Measurements from ENCODE around the gene HOXA1. TPM values are rescaled to one million over a fixed set of nuclear protein-coding genes. Genes with fewer than 3 reads are reported as not detected.

Gene HOXA1
- polyA plus RNA-seq, 2 donors: 1.5 to 2.1 TPM

DNA sequence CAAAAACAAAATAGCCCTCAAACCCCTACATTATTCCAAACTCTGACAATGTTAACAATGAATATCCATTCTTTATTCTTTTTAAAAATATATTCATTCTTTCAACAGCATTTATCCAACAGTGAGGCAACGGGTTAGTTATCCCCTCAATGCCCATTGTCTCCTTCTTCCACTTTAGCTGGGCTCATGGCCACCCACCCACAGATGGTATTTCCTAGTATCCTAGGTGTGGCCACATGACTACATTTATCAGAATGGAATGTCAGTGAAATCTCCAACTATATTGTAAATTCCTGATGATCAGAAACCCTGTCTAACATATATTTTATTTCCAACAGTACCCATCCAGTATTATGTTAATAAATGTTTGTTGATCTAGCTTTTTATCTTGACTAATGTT, 13.6 kb downstream of the HOXA1 start:
- no peaks in the 10 kb centered on the region for H3K27me3 ChIP-seq (ENCODE audit: control insufficient read depth in 1 of 2, insufficient read depth in 2 of 2, low read length in 2 of 2)
- no peaks in the 10 kb centered on the region for H3K4me1 ChIP-seq (ENCODE audit: control insufficient read depth in 2 of 2, insufficient read depth in 2 of 2, low read length in 1 of 2)
- no peaks in the 10 kb centered on the region for H3K9me3 ChIP-seq (ENCODE audit: control insufficient read depth in 2 of 2, insufficient read depth in 1 of 2, low read depth in 1 of 2, low read length in 1 of 2)
- no peak overlapping the region for H3K27ac ChIP-seq (ENCODE audit: low read depth in 2 of 2, low read length in 1 of 2)
- H3K4me3 ChIP-seq (ENCODE audit: low read depth in 1 of 2, low read length in 2 of 2): no peak overlapping the region
- no peaks in the 10 kb centered on the region for H3K36me3 ChIP-seq (ENCODE audit: control insufficient read depth in 2 of 2, insufficient read depth in 2 of 2, low read length in 1 of 2)
- WGBS, 2 donors: 72 to 83% methylated on average over 1 of the region's 1 CpG

DNA sequence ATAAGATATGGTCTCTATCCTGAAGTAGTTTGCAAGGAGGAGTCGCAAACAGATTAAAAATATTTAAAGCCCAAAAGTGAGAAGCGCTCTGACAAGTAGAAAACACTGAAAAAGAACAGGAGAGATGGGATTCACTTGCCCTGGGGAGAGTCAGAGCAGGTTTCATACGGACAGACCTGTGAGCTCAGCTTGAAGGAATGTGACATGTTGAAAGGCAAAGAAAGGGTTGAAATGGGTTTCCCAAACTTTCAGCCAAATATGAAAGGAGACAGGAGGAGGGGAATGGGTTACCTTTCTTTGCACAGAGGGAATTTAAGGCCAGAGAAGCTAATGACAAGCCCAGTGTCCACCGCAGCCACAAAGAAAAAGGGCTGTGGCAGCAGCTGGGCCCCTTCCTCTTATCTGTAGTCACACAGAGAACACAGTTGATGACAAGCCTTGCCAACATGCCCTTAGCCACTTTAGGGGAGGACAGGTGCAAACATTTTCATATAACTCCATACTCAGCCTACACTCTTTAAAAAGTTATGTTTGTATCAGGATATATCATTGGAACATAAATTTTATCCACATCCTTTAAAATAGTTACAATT, 14.9 kb downstream of the HOXA1 start:
- no peak overlapping the region for H3K4me3 ChIP-seq (ENCODE audit: low read depth in 1 of 2, low read length in 2 of 2)
- no peaks in the 10 kb centered on the region for H3K36me3 ChIP-seq (ENCODE audit: control insufficient read depth in 2 of 2, insufficient read depth in 2 of 2, low read length in 1 of 2)
- H3K27ac ChIP-seq (ENCODE audit: low read depth in 2 of 2, low read length in 1 of 2): no peak overlapping the region
- WGBS, 2 donors: 55 to 58% methylated on average over 4 of the region's 4 CpGs
- no peaks in the 10 kb centered on the region for H3K4me1 ChIP-seq (ENCODE audit: control insufficient read depth in 2 of 2, insufficient read depth in 2 of 2, low read length in 1 of 2)
- H3K9me3 ChIP-seq (ENCODE audit: control insufficient read depth in 2 of 2, insufficient read depth in 1 of 2, low read depth in 1 of 2, low read length in 1 of 2): no peaks in the 10 kb centered on the region
- H3K27me3 ChIP-seq (ENCODE audit: control insufficient read depth in 1 of 2, insufficient read depth in 2 of 2, low read length in 2 of 2): no peaks in the 10 kb centered on the region

DNA sequence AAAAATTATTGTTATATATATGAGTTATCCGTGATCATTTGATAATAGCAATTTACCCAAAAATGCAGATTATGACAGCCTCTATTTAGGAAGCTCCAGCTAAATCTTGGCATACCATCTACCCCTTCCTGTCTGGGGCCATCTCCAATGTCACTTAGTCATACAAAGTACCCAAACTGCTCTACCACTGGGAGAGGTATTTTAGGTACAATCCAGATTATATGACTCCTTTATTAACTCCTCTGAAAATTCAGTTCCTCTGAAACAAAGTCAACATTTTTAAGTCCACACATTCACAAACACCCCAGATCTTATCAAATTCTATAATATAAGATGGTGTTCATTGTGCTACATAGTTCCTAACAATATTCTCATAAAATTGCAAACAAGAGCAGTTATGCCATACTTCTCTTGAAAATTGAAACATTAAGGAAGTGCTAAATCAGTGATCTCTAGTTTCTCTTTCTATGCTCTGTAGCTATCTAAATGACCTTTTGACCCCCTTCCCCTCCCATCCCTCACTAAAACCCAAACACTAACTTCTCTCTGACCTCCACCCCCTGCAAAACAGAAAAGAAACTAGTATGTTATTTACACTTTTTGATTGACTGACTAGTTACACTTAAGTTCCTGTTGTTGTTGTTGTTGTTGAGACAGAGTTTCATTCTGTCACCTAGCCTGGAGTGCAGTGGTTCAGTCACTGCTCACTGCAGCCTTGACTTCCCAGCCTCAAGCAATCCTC, 16.4 kb downstream of the HOXA1 start:
- 85 to 93% methylated on average over 1 of the region's 1 CpG for WGBS, 2 donors
- Histone ChIP-seq H3K4me3 (ENCODE audit: low read depth in 1 of 2, low read length in 2 of 2) (no peak overlapping the region), H3K9me3 (ENCODE audit: control insufficient read depth in 2 of 2, insufficient read depth in 1 of 2, low read depth in 1 of 2, low read length in 1 of 2) (no peaks in the 10 kb centered on the region), H3K36me3 (ENCODE audit: control insufficient read depth in 2 of 2, insufficient read depth in 2 of 2, low read length in 1 of 2) (no peaks in the 10 kb centered on the region), H3K27me3 (ENCODE audit: control insufficient read depth in 1 of 2, insufficient read depth in 2 of 2, low read length in 2 of 2) (no peaks in the 10 kb centered on the region), H3K4me1 (ENCODE audit: control insufficient read depth in 2 of 2, insufficient read depth in 2 of 2, low read length in 1 of 2) (no peaks in the 10 kb centered on the region), H3K27ac (ENCODE audit: low read depth in 2 of 2, low read length in 1 of 2) (no peak overlapping the region)

DNA sequence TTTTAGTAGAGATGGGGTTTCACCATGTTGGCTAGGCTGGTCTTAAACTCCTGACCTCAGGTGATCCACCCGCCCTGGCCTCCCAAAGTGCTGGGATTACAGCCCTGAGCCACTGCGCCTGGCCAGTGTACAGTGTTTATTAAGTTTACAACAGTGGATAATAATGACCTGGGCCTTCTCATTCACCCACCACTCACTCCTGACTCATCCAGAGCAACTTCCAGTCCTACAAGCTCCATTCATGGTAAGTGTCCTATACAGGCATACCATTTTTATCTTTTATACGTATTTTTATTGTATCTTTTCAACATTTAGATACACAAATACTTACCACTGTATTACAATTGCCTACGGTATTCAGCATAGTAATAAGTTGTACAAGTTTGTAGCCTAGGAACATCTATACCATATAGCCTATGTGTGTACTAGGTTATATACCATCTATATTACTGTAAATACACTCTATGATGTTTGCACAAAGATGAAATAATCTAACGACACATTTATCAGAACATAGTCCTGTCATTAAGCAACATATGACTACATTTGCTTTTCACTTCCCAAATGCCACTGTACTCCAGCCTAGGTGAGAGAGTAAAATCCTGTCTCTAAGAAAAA, 17.1 kb downstream of the HOXA1 start:
- no peaks in the 10 kb centered on the region for H3K27me3 ChIP-seq (ENCODE audit: control insufficient read depth in 1 of 2, insufficient read depth in 2 of 2, low read length in 2 of 2)
- H3K4me3 ChIP-seq (ENCODE audit: low read depth in 1 of 2, low read length in 2 of 2): no peak overlapping the region
- no peaks in the 10 kb centered on the region for H3K9me3 ChIP-seq (ENCODE audit: control insufficient read depth in 2 of 2, insufficient read depth in 1 of 2, low read depth in 1 of 2, low read length in 1 of 2)
- WGBS, 2 donors: 88 to 93% methylated on average over 5 of the region's 5 CpGs
- H3K4me1 ChIP-seq (ENCODE audit: control insufficient read depth in 2 of 2, insufficient read depth in 2 of 2, low read length in 1 of 2): no peaks in the 10 kb centered on the region
- H3K27ac ChIP-seq (ENCODE audit: low read depth in 2 of 2, low read length in 1 of 2): no peak overlapping the region
- H3K36me3 ChIP-seq (ENCODE audit: control insufficient read depth in 2 of 2, insufficient read depth in 2 of 2, low read length in 1 of 2): no peaks in the 10 kb centered on the region

DNA sequence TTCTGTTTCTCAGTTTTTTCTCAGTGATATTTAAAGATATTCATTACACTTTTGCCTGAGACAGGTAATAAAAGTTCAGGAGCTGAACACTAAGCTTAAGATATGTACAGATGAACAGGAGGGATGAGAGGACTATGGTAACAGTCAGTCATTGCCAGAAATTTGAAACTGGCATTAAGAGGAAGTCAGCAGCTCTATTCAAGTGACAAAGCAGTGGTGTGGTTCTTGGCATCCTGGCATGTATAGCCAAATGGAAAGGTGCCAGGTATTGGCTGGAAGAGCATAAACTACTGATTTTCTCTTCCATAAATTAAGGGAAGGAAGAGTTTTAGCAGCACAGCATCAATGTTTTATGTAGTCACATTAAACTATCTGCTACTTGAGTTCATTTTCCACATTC, 22.7 kb downstream of the HOXA1 start:
- H3K4me3 ChIP-seq (ENCODE audit: low read depth in 1 of 2, low read length in 2 of 2): no peak overlapping the region
- no peaks in the 10 kb centered on the region for H3K36me3 ChIP-seq (ENCODE audit: control insufficient read depth in 2 of 2, insufficient read depth in 2 of 2, low read length in 1 of 2)
- H3K27me3 ChIP-seq (ENCODE audit: control insufficient read depth in 1 of 2, insufficient read depth in 2 of 2, low read length in 2 of 2): no peaks in the 10 kb centered on the region
- H3K4me1 ChIP-seq (ENCODE audit: control insufficient read depth in 2 of 2, insufficient read depth in 2 of 2, low read length in 1 of 2): no peaks in the 10 kb centered on the region
- H3K9me3 ChIP-seq (ENCODE audit: control insufficient read depth in 2 of 2, insufficient read depth in 1 of 2, low read depth in 1 of 2, low read length in 1 of 2): no peaks in the 10 kb centered on the region
- no peak overlapping the region for H3K27ac ChIP-seq (ENCODE audit: low read depth in 2 of 2, low read length in 1 of 2)

DNA sequence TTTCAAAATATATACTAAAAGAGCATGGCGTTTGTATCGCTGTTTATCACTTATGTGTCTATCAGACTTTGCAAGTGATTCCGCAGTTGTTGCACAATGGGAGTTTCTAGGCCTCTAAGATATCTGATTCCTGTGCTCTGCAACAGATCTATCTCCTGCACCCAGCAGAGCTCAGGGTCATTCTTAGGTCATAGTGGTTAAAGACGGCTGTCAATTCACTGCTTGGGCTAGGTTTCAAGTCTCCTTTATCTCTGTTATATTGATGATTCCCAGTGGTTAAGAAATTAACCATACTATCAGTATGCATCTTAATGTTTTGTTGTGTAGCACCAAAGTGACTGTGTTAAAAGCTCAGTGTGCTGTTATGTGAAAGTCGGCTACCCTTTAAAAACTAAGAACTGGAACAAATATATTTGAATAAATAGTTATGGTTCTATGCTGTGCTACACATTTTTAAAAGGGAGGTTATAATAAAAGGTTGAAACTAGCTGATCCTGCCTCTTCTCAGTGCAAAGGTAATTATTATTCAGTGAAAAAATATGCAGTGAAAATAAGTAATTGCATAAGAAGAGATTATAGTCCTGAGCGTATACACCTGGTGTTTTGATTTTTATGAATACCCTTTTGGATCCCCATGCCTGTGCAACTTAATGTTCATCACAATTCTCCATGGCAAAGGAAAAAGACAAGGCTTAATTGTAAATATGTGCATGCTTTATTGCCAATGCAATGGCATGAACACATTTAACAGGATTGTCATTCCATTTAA, 24.0 kb downstream of the HOXA1 start:
- no peaks in the 10 kb centered on the region for H3K36me3 ChIP-seq (ENCODE audit: control insufficient read depth in 2 of 2, insufficient read depth in 2 of 2, low read length in 1 of 2)
- H3K27ac ChIP-seq (ENCODE audit: low read depth in 2 of 2, low read length in 1 of 2): no peak overlapping the region
- no peaks in the 10 kb centered on the region for H3K4me1 ChIP-seq (ENCODE audit: control insufficient read depth in 2 of 2, insufficient read depth in 2 of 2, low read length in 1 of 2)
- no peaks in the 10 kb centered on the region for H3K27me3 ChIP-seq (ENCODE audit: control insufficient read depth in 1 of 2, insufficient read depth in 2 of 2, low read length in 2 of 2)
- 71 to 85% methylated on average over 6 of the region's 6 CpGs for WGBS, 2 donors
- H3K4me3 ChIP-seq (ENCODE audit: low read depth in 1 of 2, low read length in 2 of 2): no peak overlapping the region
- H3K9me3 ChIP-seq (ENCODE audit: control insufficient read depth in 2 of 2, insufficient read depth in 1 of 2, low read depth in 1 of 2, low read length in 1 of 2): no peaks in the 10 kb centered on the region

DNA sequence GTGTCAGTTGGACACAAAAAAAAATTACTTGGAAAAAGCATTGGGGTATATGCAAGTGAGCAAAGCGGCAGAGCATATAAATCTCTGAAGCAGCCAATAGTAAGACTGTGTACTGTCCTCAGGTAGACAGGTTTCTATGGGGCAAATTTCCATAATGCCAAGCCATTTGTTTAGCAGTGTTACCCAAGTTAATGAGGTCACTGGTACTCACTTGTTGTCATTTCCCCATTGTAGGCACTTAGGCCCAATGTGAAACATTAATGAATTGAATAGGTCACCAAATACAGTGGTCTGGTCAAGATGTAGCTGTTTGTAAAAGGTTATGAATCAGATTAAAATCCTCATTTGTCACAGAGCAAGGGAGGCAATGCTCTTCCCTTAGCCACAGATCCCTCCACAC, 27.5 kb downstream of the HOXA1 start:
- H3K4me1 ChIP-seq (ENCODE audit: control insufficient read depth in 2 of 2, insufficient read depth in 2 of 2, low read length in 1 of 2): no peaks in the 10 kb centered on the region
- H3K27me3 ChIP-seq (ENCODE audit: control insufficient read depth in 1 of 2, insufficient read depth in 2 of 2, low read length in 2 of 2): no peaks in the 10 kb centered on the region
- no peaks in the 10 kb centered on the region for H3K9me3 ChIP-seq (ENCODE audit: control insufficient read depth in 2 of 2, insufficient read depth in 1 of 2, low read depth in 1 of 2, low read length in 1 of 2)
- H3K36me3 ChIP-seq (ENCODE audit: control insufficient read depth in 2 of 2, insufficient read depth in 2 of 2, low read length in 1 of 2): no peaks in the 10 kb centered on the region
- H3K27ac ChIP-seq (ENCODE audit: low read depth in 2 of 2, low read length in 1 of 2): no peak overlapping the region
- H3K4me3 ChIP-seq (ENCODE audit: low read depth in 1 of 2, low read length in 2 of 2): no peak overlapping the region
- WGBS, 2 donors: 95 to 97% methylated on average over 1 of the region's 1 CpG

DNA sequence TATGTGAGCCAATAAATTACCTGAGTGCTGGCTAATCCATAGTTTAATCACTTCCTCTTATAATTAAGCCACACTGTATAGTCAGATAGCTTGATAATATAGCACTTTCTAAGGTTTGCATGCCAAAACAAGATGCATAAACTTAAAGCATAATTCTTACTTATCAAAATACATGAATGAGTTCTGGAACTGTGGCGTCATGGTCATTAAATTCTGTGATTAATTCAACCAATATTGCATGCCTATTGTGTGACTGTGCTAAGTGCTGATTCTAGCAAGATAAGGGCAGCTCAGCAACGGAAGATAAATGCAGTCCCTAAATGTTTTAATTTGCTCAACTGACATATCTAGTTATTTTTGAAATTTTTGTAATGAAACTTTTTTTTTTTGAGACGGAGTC, 29.7 kb downstream of the HOXA1 start:
- Histone ChIP-seq H3K27me3 (ENCODE audit: control insufficient read depth in 1 of 2, insufficient read depth in 2 of 2, low read length in 2 of 2) (no peaks in the 10 kb centered on the region), H3K4me3 (ENCODE audit: low read depth in 1 of 2, low read length in 2 of 2) (no peak overlapping the region), H3K36me3 (ENCODE audit: control insufficient read depth in 2 of 2, insufficient read depth in 2 of 2, low read length in 1 of 2) (no peaks in the 10 kb centered on the region), H3K4me1 (ENCODE audit: control insufficient read depth in 2 of 2, insufficient read depth in 2 of 2, low read length in 1 of 2) (no peaks in the 10 kb centered on the region), H3K27ac (ENCODE audit: low read depth in 2 of 2, low read length in 1 of 2) (no peak overlapping the region), H3K9me3 (ENCODE audit: control insufficient read depth in 2 of 2, insufficient read depth in 1 of 2, low read depth in 1 of 2, low read length in 1 of 2) (no peaks in the 10 kb centered on the region)
- WGBS, 2 donors: 70 to 71% methylated on average over 3 of the region's 3 CpGs

GRCh38 chr7:27065709-27066108, 30.1 kb downstream of the HOXA1 start:
- H3K27ac ChIP-seq (ENCODE audit: low read depth in 2 of 2, low read length in 1 of 2): no peak overlapping the region
- WGBS, 2 donors: 80 to 89% methylated on average over 2 of the region's 2 CpGs
- no peaks in the 10 kb centered on the region for H3K9me3 ChIP-seq (ENCODE audit: control insufficient read depth in 2 of 2, insufficient read depth in 1 of 2, low read depth in 1 of 2, low read length in 1 of 2)
- H3K27me3 ChIP-seq (ENCODE audit: control insufficient read depth in 1 of 2, insufficient read depth in 2 of 2, low read length in 2 of 2): no peaks in the 10 kb centered on the region
- H3K36me3 ChIP-seq (ENCODE audit: control insufficient read depth in 2 of 2, insufficient read depth in 2 of 2, low read length in 1 of 2): no peaks in the 10 kb centered on the region
- H3K4me3 ChIP-seq (ENCODE audit: low read depth in 1 of 2, low read length in 2 of 2): no peak overlapping the region
- no peaks in the 10 kb centered on the region for H3K4me1 ChIP-seq (ENCODE audit: control insufficient read depth in 2 of 2, insufficient read depth in 2 of 2, low read length in 1 of 2)

Data from esophagus (tissue), 2 donors.